ENCODE measurements around the gene MTF2.

Gene MTF2

GRCh38 chr1:93083979-93084378, 4.9 kb downstream of the MTF2 start:
- no peak for DNase-seq (ENCODE audit: low read depth in 2 of 2)

GRCh38 chr1:93087532-93087931, 8.4 kb downstream of the MTF2 start:
- no peak for DNase-seq (ENCODE audit: low read depth in 2 of 2)

- DNase-seq (ENCODE audit: low read depth in 2 of 2) = no peak
Observed at GRCh38 chr1:93093332-93094006, 14.4 kb downstream of the MTF2 start.

GRCh38 chr1:93095804-93096585, 16.9 kb downstream of the MTF2 start:
- DNase-seq (ENCODE audit: low read depth in 2 of 2) = no peak

- DNase-seq (ENCODE audit: low read depth in 2 of 2) = no peak
Observed at GRCh38 chr1:93102142-93102541, 23.1 kb downstream of the MTF2 start.

GRCh38 chr1:93106226-93106625, 27.1 kb downstream of the MTF2 start:
- no peak for DNase-seq (ENCODE audit: low read depth in 2 of 2)

- no peak for DNase-seq (ENCODE audit: low read depth in 2 of 2)
Observed at GRCh38 chr1:93107395-93107794, 28.3 kb downstream of the MTF2 start.

GRCh38 chr1:93108335-93108734, 29.3 kb downstream of the MTF2 start:
- DNase-seq (ENCODE audit: low read depth in 2 of 2) = no peak

GRCh38 chr1:93109578-93109977, 30.5 kb downstream of the MTF2 start:
- no peak for DNase-seq (ENCODE audit: low read depth in 2 of 2)

GRCh38 chr1:93111065-93111464, 32.0 kb downstream of the MTF2 start:
- DNase-seq (ENCODE audit: low read depth in 2 of 2) = no peak

- DNase-seq (ENCODE audit: low read depth in 2 of 2) = no peak
Observed at GRCh38 chr1:93111561-93111960, 32.5 kb downstream of the MTF2 start.

GRCh38 chr1:93113127-93113526, 34.0 kb downstream of the MTF2 start:
- DNase-seq (ENCODE audit: low read depth in 2 of 2) = no peak

GRCh38 chr1:93114391-93114790, 35.3 kb downstream of the MTF2 start:
- DNase-seq (ENCODE audit: low read depth in 2 of 2) = no peak

- DNase-seq (ENCODE audit: low read depth in 2 of 2) = no peak
Observed at GRCh38 chr1:93120614-93121013, 41.5 kb downstream of the MTF2 start.

- no peak for DNase-seq (ENCODE audit: low read depth in 2 of 2)
Observed at GRCh38 chr1:93123201-93123783, 44.2 kb downstream of the MTF2 start.

GRCh38 chr1:93124556-93125355, 45.7 kb downstream of the MTF2 start:
- no peak for DNase-seq (ENCODE audit: low read depth in 2 of 2)

- no peak for DNase-seq (ENCODE audit: low read depth in 2 of 2)
Observed at GRCh38 chr1:93129507-93130099, 50.5 kb downstream of the MTF2 start.

- no peak for DNase-seq (ENCODE audit: low read depth in 2 of 2)
Observed at GRCh38 chr1:93132638-93133037, 53.6 kb downstream of the MTF2 start.

GRCh38 chr1:93136445-93136844, 57.4 kb downstream of the MTF2 start:
- no peak for DNase-seq (ENCODE audit: low read depth in 2 of 2)

GRCh38 chr1:93137604-93138292, 58.7 kb downstream of the MTF2 start:
- DNase-seq (ENCODE audit: low read depth in 2 of 2) = no peak

- DNase-seq (ENCODE audit: low read depth in 2 of 2) = no peak
Observed at GRCh38 chr1:93140106-93140505, 61.0 kb downstream of the MTF2 start.

All from stimulated activated CD8-positive, alpha-beta memory T cell treated with anti-CD3 and anti-CD28 coated beads, Interleukin-2, amount 100 ng/mL, for 1 hour (primary cell).